ENCODE measurements around the gene PTPRN.

PTPRN gene

DNA sequence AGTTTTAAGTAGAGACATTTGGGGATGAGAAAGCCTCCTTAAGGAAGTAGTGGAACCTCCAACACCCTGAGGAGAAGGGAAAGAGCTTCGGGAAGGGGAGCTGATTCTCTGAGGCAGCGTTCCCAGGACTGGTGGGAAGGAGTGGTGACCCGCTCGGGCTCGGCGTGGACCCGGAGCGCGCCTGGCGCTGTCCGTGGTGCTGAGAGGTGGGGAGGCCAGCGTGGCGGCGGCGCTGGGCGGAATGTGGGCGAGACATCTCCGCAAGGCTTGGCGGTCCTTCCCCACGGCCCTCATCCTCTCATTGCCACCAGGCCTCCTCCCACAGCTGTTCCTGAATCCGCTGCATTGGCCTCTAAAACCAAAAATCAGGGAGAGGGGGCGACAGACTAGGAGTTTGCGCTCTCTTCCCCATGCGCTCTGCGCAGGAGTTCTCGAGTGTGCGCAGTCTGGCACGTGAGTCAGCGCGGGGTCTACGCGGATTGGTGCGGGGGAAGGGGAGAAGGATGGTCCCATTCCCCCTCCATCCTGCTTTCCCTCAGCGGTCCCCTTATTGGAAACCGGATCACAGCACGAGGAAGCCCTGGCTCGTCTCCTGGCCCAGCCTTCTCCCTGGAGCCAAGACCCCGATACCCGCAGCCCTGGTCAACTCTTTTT is 22.5 kb upstream of the PTPRN start:
- H3K4me1 ChIP-seq (ENCODE audit: control insufficient read depth, low read length): no peaks in the 10 kb centered on the region
- no peaks in the 10 kb centered on the region for H3K36me3 ChIP-seq (ENCODE audit: control insufficient read depth, low read length)
- H3F3A ChIP-seq (ENCODE audit: control insufficient read depth, insufficient read depth): no peaks in the 10 kb centered on the region
- no peaks in the 10 kb centered on the region for H3K9me2 ChIP-seq (replicated peaks; ENCODE audit: control insufficient read depth, low read length)
- no peak overlapping the region for H3K4me3 ChIP-seq (ENCODE audit: low read length)
- no peaks in the 10 kb centered on the region for H4K20me1 ChIP-seq (ENCODE audit: control insufficient read depth, insufficient read depth, low read depth, low read length)
- H3K27me3 ChIP-seq (ENCODE audit: control insufficient read depth, low read length): peaks cover 38% of the 10 kb centered on the region
- no peaks in the 10 kb centered on the region for H3K79me2 ChIP-seq (ENCODE audit: control insufficient read depth, low read length)
- H3K9me3 ChIP-seq (ENCODE audit: control insufficient read depth, insufficient read depth, low read length): no peaks in the 10 kb centered on the region
- TF ChIP-seq EZH2phosphoT487 (IDR thresholded peaks at IDR 0.05; ENCODE audit: borderline replicate concordance, low read length): no peak
- TF ChIP-seq, protein P1, sequence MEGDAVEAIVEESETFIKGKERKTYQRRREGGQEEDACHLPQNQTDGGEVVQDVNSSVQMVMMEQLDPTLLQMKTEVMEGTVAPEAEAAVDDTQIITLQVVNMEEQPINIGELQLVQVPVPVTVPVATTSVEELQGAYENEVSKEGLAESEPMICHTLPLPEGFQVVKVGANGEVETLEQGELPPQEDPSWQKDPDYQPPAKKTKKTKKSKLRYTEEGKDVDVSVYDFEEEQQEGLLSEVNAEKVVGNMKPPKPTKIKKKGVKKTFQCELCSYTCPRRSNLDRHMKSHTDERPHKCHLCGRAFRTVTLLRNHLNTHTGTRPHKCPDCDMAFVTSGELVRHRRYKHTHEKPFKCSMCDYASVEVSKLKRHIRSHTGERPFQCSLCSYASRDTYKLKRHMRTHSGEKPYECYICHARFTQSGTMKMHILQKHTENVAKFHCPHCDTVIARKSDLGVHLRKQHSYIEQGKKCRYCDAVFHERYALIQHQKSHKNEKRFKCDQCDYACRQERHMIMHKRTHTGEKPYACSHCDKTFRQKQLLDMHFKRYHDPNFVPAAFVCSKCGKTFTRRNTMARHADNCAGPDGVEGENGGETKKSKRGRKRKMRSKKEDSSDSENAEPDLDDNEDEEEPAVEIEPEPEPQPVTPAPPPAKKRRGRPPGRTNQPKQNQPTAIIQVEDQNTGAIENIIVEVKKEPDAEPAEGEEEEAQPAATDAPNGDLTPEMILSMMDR (IDR thresholded peaks at IDR 0.05; ENCODE audit: low read depth, low read length, poor library complexity, severe bottlenecking): no peak
- no peak overlapping the region for H3K4me2 ChIP-seq (ENCODE audit: low read length)
- H3K27ac ChIP-seq (ENCODE audit: low read depth, low read length): no peak overlapping the region

DNA sequence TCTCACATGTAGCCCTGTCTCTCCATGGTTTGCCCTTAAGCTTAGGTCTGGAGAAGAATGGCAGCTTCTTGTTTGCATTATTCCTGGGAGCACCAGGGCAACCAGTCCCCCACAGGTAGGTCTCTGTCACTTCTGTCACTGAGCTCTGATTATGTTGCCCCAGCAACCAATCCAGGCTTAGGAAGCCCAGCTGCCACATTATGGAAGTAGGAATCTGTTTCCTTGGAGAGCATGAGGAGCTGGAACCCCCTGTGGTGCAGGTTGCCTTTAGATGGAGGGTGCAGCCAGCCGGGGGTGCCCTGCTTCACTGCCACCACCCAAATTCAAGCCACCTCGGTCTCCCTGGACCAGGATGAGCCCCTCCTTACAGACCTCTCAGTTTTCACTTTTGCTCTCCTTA is 18.5 kb upstream of the PTPRN start:
- H3K4me1 ChIP-seq (ENCODE audit: control insufficient read depth, low read length): no peaks in the 10 kb centered on the region
- H3K4me2 ChIP-seq (ENCODE audit: low read length): no peak overlapping the region
- TF ChIP-seq, protein P1 (IDR thresholded peaks at IDR 0.05; ENCODE audit: low read depth, low read length, poor library complexity, severe bottlenecking): no peak
- TF ChIP-seq EZH2phosphoT487 (IDR thresholded peaks at IDR 0.05; ENCODE audit: borderline replicate concordance, low read length): no peak
- no peak overlapping the region for H3K4me3 ChIP-seq (ENCODE audit: low read length)
- peaks cover 41% of the 10 kb centered on the region for H3K27me3 ChIP-seq (ENCODE audit: control insufficient read depth, low read length)
- no peaks in the 10 kb centered on the region for H3K9me3 ChIP-seq (ENCODE audit: control insufficient read depth, insufficient read depth, low read length)
- H3K79me2 ChIP-seq (ENCODE audit: control insufficient read depth, low read length): no peaks in the 10 kb centered on the region
- H4K20me1 ChIP-seq (ENCODE audit: control insufficient read depth, insufficient read depth, low read depth, low read length): no peaks in the 10 kb centered on the region
- H3F3A ChIP-seq (ENCODE audit: control insufficient read depth, insufficient read depth): no peaks in the 10 kb centered on the region
- H3K9me2 ChIP-seq (replicated peaks; ENCODE audit: control insufficient read depth, low read length): no peaks in the 10 kb centered on the region
- H3K36me3 ChIP-seq (ENCODE audit: control insufficient read depth, low read length): no peaks in the 10 kb centered on the region
- no peak overlapping the region for H3K27ac ChIP-seq (ENCODE audit: low read depth, low read length)

DNA sequence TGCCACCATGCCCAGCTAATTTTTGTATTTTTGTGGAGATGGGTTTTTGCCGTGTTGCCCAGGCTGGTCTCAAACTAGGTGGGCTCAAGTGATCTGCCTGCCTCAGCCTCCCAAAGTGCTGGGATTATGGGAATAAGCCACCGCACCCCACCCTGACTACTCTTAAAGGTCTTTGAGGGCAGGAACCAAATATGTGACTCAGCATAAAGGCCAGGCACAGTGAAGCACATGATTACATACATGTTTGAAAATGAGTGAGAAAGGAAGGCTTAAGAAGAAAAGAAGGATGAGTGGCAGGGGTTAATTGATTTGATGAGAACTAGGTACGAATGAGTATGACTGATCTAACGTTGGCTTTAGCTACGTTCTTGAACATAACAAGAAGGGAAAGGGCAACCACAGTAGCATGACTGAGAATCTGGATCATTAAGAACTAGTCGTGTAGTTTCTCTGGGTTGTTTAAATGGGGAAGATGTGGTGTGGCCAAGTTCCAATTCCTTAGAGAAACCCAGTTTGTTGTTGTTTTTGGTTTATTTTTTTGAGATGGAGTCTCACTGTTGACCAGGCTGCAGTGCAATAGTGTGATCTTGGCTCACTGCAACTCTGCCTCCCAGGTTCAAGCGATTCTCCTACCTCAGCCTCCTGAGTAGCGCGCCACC is 16.6 kb upstream of the PTPRN start:
- Histone ChIP-seq H3K27me3 (ENCODE audit: control insufficient read depth, low read length) (peaks cover 49% of the 10 kb centered on the region), H3K4me2 (ENCODE audit: low read length) (no peak overlapping the region), H3K9me3 (ENCODE audit: control insufficient read depth, insufficient read depth, low read length) (no peaks in the 10 kb centered on the region), H3K4me1 (ENCODE audit: control insufficient read depth, low read length) (peaks cover 2% of the 10 kb centered on the region; the same call in 1 of the 2 replicates), H3K9me2 (replicated peaks; ENCODE audit: control insufficient read depth, low read length) (no peaks in the 10 kb centered on the region), H3K79me2 (ENCODE audit: control insufficient read depth, low read length) (no peaks in the 10 kb centered on the region), H3K4me3 (ENCODE audit: low read length) (no peak overlapping the region), H4K20me1 (ENCODE audit: control insufficient read depth, insufficient read depth, low read depth, low read length) (no peaks in the 10 kb centered on the region), H3K27ac (ENCODE audit: low read depth, low read length) (no peak overlapping the region), H3F3A (ENCODE audit: control insufficient read depth, insufficient read depth) (no peaks in the 10 kb centered on the region), H3K36me3 (ENCODE audit: control insufficient read depth, low read length) (no peaks in the 10 kb centered on the region)
- TF ChIP-seq, protein P1 (IDR thresholded peaks at IDR 0.05; ENCODE audit: low read depth, low read length, poor library complexity, severe bottlenecking): no peak
- TF ChIP-seq EZH2phosphoT487 (IDR thresholded peaks at IDR 0.05; ENCODE audit: borderline replicate concordance, low read length): no peak
